OCI-LY3 (cell line): Measurements from ENCODE around the gene TBC1D1.

ENCODE experiments used
- H2AFZ ChIP-seq: fragments of 200-600, 300-600 bp; shearing (Covaris generic); 2 replicates; pipeline ENCODE4 v1.6.0; 2014; ENCODE audit warnings: antibody characterized with exemption, low read depth, low read length
- H3K27ac ChIP-seq: fragments of 200-600, 300-600 bp; sonication (generic); 2 replicates; pipeline ENCODE4 v1.5.1; 2014; ENCODE audit warnings: mild to moderate bottlenecking, low read length, moderate library complexity, mixed read lengths
- H3K27me3 ChIP-seq: fragments of 200-600, 300-600 bp; sonication (generic); 2 replicates; pipeline ENCODE4 v1.6.1; 2014; ENCODE audit warnings: low read depth, low read length, mixed read lengths
- H3K36me3 ChIP-seq: fragments of 200-600, 300-600 bp; sonication (generic); replicated peaks from 2 replicates; pipeline ENCODE3; 2014; ENCODE audit warnings: low read depth, low read length, mixed read lengths
- H3K4me1 ChIP-seq: fragments of 300-600, 200-600 bp; sonication (generic); 2 replicates; pipeline ENCODE4 v1.6.1; 2014; ENCODE audit warnings: low read length, mixed read lengths
- H3K4me2 ChIP-seq: fragments of 200-600, 300-600 bp; sonication (generic); 2 replicates; pipeline ENCODE4 v1.6.1; 2014; ENCODE audit warnings: low read length, mixed read lengths
- H3K4me3 ChIP-seq: fragments of 300-600, 200-600 bp; sonication (generic); 2 replicates; pipeline ENCODE4 v1.5.1; 2014; ENCODE audit warnings: antibody characterized with exemption, mild to moderate bottlenecking, low read length, moderate library complexity
- H3K79me2 ChIP-seq: fragments of 300-600, 200-600 bp; shearing (Covaris generic); 2 replicates; pipeline ENCODE4 v1.6.1; 2014; ENCODE audit warnings: mild to moderate bottlenecking, low read length, mixed read lengths
- H3K9ac ChIP-seq: fragments of 300-600, 200-600 bp; shearing (Covaris generic); 2 replicates; pipeline ENCODE4 v1.6.0; 2014; ENCODE audit warnings: mild to moderate bottlenecking, low read length, moderate library complexity
- H3K9me3 ChIP-seq: fragments of 200-600, 300-600 bp; shearing (Covaris generic); 2 replicates; pipeline ENCODE4 v1.6.1; 2014; ENCODE audit warnings: low read length, mixed read lengths; ENCODE audit not compliant: insufficient read depth
- H4K20me1 ChIP-seq: fragments of 200-600, 300-600 bp; sonication (generic); 2 replicates; pipeline ENCODE4 v1.6.1; 2016; ENCODE audit warnings: low read length, mixed read lengths; ENCODE audit not compliant: insufficient read depth
- CTCF ChIP-seq: fragments of 200-600, 300-600 bp; sonication (generic); IDR thresholded peaks from 2 replicates; pipeline ENCODE4 v1.5.1; 2014; ENCODE audit warnings: antibody characterized with exemption, low read length, low read depth
- EZH2phosphoT487 ChIP-seq: fragments of 200-600 bp; shearing (Covaris generic); IDR thresholded peaks from 2 replicates; pipeline ENCODE4 v1.6.1; 2018; ENCODE audit warnings: antibody characterized with exemption, mixed run types, low read depth

TBC1D1 gene

GRCh38 chr4:38088321-38088720 lies 197.4 kb downstream of the TBC1D1 start:
- no peak for TF ChIP-seq EZH2phosphoT487
- no peak for TF ChIP-seq CTCF
- Histone ChIP-seq H3K4me3 (no peak overlapping the region), H3K36me3 (peaks cover 14% of the 10 kb centered on the region), H3K4me2 (no peak overlapping the region), H3K9ac (no peak overlapping the region), H3K79me2 (no peaks in the 10 kb centered on the region), H2AFZ (no peak overlapping the region), H3K9me3 (no peaks in the 10 kb centered on the region), H3K27me3 (no peaks in the 10 kb centered on the region), H3K4me1 (0 out of 2 replicates have a peak, but pooled peaks cover 5% of the 10 kb centered on the region), H4K20me1 (0 out of 2 replicates have a peak, but pooled peaks cover 3% of the 10 kb centered on the region), H3K27ac (no peak overlapping the region)

- Histone ChIP-seq H3K27me3 (no peaks in the 10 kb centered on the region), H2AFZ (no peak overlapping the region), H3K4me2 (no peak overlapping the region), H3K27ac (no peak overlapping the region), H3K79me2 (no peaks in the 10 kb centered on the region), H3K36me3 (peaks cover 14% of the 10 kb centered on the region), H4K20me1 (0 out of 2 replicates have a peak, but pooled peaks cover 3% of the 10 kb centered on the region), H3K9ac (no peak overlapping the region), H3K4me1 (0 out of 2 replicates have a peak, but pooled peaks cover 5% of the 10 kb centered on the region), H3K9me3 (no peaks in the 10 kb centered on the region), H3K4me3 (no peak overlapping the region)
- TF ChIP-seq EZH2phosphoT487, result no peak
- TF ChIP-seq CTCF, result no peak
Measured at GRCh38 chr4:38089961-38090360, 199.1 kb downstream of the TBC1D1 start.

- 0 out of 2 replicates have a peak, but pooled peaks cover 3% of the 10 kb centered on the region for H4K20me1 ChIP-seq
- peaks cover 14% of the 10 kb centered on the region for H3K36me3 ChIP-seq
- TF ChIP-seq EZH2phosphoT487 (no peak), CTCF (no peak)
- H3K27me3 ChIP-seq, result no peaks in the 10 kb centered on the region
- H3K4me2 ChIP-seq, result no peak overlapping the region
- H3K79me2 ChIP-seq, result no peaks in the 10 kb centered on the region
- no peak overlapping the region for H3K27ac ChIP-seq
- no peak overlapping the region for H3K4me3 ChIP-seq
- no peak overlapping the region for H2AFZ ChIP-seq
- H3K4me1 ChIP-seq, result 0 out of 2 replicates have a peak, but pooled peaks cover 5% of the 10 kb centered on the region
- no peaks in the 10 kb centered on the region for H3K9me3 ChIP-seq
- H3K9ac ChIP-seq, result no peak overlapping the region
Measured at GRCh38 chr4:38090455-38091246, 199.8 kb downstream of the TBC1D1 start.

GRCh38 chr4:38091636-38092035 lies 200.8 kb downstream of the TBC1D1 start:
- TF ChIP-seq CTCF (no peak), EZH2phosphoT487 (no peak)
- Histone ChIP-seq H3K27me3 (no peaks in the 10 kb centered on the region), H3K79me2 (no peaks in the 10 kb centered on the region), H3K27ac (no peak overlapping the region), H3K4me2 (no peak overlapping the region), H3K9ac (no peak overlapping the region), H3K36me3 (peaks cover 16% of the 10 kb centered on the region), H4K20me1 (0 out of 2 replicates have a peak, but pooled peaks cover 3% of the 10 kb centered on the region), H3K4me3 (no peak overlapping the region), H3K4me1 (0 out of 2 replicates have a peak, but pooled peaks cover 5% of the 10 kb centered on the region), H2AFZ (no peak overlapping the region), H3K9me3 (no peaks in the 10 kb centered on the region)
